Endothelial cell (in vitro differentiated cells): ENCODE data around the gene TBC1D22B. TPM values are rescaled to one million over a fixed set of nuclear protein-coding genes. Genes with fewer than 3 reads are reported as not detected.

Experiments
- DNase-seq: peaks from one replicate; pipeline ENCODE4 v3.0.0; 2021; ENCODE audit warnings: low spot score
- H3K27ac Mint-ChIP-seq: one replicate; pipeline ENCODE4 v1.8.0; 2021; ENCODE audit warnings: mixed read lengths, inconsistent platforms; ENCODE audit not compliant: unreplicated experiment
- H3K27me3 Mint-ChIP-seq: one replicate; pipeline ENCODE4 v1.8.0; 2021; ENCODE audit warnings: mild to moderate bottlenecking, moderate library complexity, mixed read lengths, inconsistent platforms; ENCODE audit not compliant: unreplicated experiment
- H3K36me3 Mint-ChIP-seq: one replicate; pipeline ENCODE4 v1.8.0; 2021; ENCODE audit warnings: mild to moderate bottlenecking, low read depth, mixed read lengths, inconsistent platforms; ENCODE audit not compliant: unreplicated experiment
- H3K4me1 Mint-ChIP-seq: one replicate; pipeline ENCODE4 v1.8.0; 2021; ENCODE audit warnings: mild to moderate bottlenecking, mixed read lengths, inconsistent platforms; ENCODE audit not compliant: unreplicated experiment
- H3K4me3 Mint-ChIP-seq: one replicate; pipeline ENCODE4 v1.8.0; 2021; ENCODE audit warnings: mild to moderate bottlenecking, mixed read lengths, inconsistent platforms; ENCODE audit not compliant: unreplicated experiment
- H3K9me3 Mint-ChIP-seq: one replicate; pipeline ENCODE4 v1.8.0; 2021; ENCODE audit warnings: mixed read lengths, inconsistent platforms; ENCODE audit not compliant: unreplicated experiment
- CTCF ChIP-seq: fragments of 200-600 bp; sonication (generic); IDR thresholded peaks from one replicate; pipeline ENCODE4 v1.5.0; 2021; ENCODE audit warnings: antibody characterized with exemption; ENCODE audit not compliant: unreplicated experiment
- total RNA-seq: library from RNA; stranded (reverse); fragmentation: NEBNext Ultra II Directional; extraction: Animal tissue kit (Norgen Biotek cat#: 25700); gene quantifications from one replicate; pipeline ENCODE4 v1.2.1, GENCODE V29; 2021; ENCODE audit not compliant: unreplicated experiment

Gene TBC1D22B
- total RNA-seq, 1 donor from 2014 or later, result 11.8 TPM

- peaks cover 22% of the 10 kb centered on the region for H3K4me1 Mint-ChIP-seq
- H3K27me3 Mint-ChIP-seq, result no peaks in the 10 kb centered on the region
- H3K36me3 Mint-ChIP-seq, result no peaks in the 10 kb centered on the region
- DNase-seq, result no peak
- H3K9me3 Mint-ChIP-seq, result no peaks in the 10 kb centered on the region
- no peak overlapping the region for H3K4me3 Mint-ChIP-seq
- H3K27ac Mint-ChIP-seq, result no peak overlapping the region
- TF ChIP-seq CTCF, result no peak
Observed at GRCh38 chr6:37362101-37362828, 104.7 kb downstream of the TBC1D22B start.

- DNase-seq, result no peak
- Mint-ChIP-seq H3K4me3 (no peak overlapping the region), H3K27me3 (no peaks in the 10 kb centered on the region), H3K36me3 (peaks cover 14% of the 10 kb centered on the region), H3K27ac (no peak overlapping the region), H3K9me3 (no peaks in the 10 kb centered on the region), H3K4me1 (peaks cover 7% of the 10 kb centered on the region)
- no peak for TF ChIP-seq CTCF
Observed at GRCh38 chr6:37365791-37366190, 108.2 kb downstream of the TBC1D22B start.

DNA sequence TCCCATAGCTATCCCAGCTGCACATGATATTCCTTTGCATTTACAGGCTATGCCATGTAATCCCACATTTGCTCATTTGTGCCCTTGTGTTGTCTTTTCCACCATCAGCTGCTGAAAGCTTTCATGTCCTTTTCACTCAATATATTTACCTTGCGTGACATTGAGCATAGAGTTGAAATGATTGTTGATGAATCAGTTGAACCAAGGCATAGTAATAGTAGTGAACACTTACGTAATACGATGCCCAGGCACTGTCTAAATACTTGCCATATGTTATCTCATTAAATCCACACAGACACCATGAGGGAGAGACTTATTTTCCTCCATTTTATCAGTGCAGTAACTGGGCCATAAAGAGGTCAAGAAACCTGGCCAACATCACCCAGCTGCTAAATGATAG, 109.3 kb downstream of the TBC1D22B start:
- Mint-ChIP-seq H3K36me3 (peaks cover 15% of the 10 kb centered on the region), H3K27me3 (no peaks in the 10 kb centered on the region), H3K27ac (no peak overlapping the region), H3K9me3 (no peaks in the 10 kb centered on the region), H3K4me1 (peaks cover 7% of the 10 kb centered on the region), H3K4me3 (no peak overlapping the region)
- no peak for DNase-seq
- no peak for TF ChIP-seq CTCF

DNA sequence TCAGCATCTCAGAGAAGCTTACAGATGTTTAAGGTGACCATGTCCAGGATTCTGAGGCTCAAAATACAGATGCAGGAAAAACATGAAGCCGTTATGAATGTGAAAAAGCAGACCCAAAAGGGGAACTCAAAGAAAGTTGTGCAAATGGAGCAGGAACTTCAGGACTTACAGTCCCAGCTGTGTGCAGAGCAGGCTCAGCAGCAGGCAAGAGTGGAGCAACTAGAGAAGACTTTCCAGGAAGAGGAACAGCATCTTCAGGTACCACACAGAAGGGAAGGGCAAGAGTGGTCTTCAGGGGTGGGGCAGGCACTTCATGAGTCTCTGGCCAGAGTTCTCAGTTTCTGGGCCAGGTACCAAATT, 111.4 kb downstream of the TBC1D22B start:
- H3K36me3 Mint-ChIP-seq, result peaks cover 15% of the 10 kb centered on the region
- peaks cover 7% of the 10 kb centered on the region for H3K4me1 Mint-ChIP-seq
- no peaks in the 10 kb centered on the region for H3K27me3 Mint-ChIP-seq
- no peak for DNase-seq
- no peak overlapping the region for H3K27ac Mint-ChIP-seq
- no peak overlapping the region for H3K4me3 Mint-ChIP-seq
- no peaks in the 10 kb centered on the region for H3K9me3 Mint-ChIP-seq
- no peak for TF ChIP-seq CTCF

DNA sequence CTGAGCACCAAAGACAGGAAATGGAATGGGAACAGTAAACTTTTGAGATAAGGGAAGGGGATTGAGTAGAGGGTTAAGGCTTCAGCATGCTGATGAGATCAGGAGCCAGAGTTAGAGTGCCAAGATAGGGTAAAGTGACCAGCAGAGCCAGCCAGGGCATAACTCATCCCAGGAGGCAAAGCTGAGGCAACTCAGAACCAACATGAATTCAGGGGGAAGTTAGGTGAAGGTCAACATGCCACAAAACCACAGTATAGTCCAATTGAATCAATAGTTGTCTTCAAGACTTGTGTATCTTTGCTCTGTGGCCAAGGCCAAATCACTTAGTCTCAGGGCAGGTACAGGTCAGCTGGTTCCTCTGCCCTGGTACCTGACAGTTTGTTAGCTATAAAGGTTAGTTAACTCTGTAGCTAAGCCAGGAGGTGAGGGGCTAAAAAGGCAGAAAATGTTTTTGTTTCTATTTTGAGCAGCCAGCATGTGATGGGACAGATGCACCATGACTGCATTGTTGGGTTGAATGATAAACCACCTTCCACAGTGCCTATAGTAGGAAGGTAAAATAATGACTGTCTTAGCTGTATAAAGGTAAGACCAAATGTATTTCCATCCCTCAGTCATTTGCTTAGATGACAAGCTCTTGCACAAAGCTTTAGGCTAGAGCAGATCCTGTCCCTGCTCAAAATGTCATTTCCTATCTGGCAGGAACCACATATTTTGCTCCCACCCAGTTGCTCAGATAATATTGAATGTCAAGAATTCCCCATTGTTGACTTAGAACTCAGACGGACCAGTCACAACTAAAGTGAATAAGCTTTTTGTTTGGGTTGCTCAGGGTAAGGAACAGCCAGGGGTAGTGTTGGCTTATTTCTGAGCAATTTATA, 112.0 kb downstream of the TBC1D22B start:
- Mint-ChIP-seq H3K36me3 (peaks cover 15% of the 10 kb centered on the region), H3K27ac (no peak overlapping the region), H3K27me3 (no peaks in the 10 kb centered on the region), H3K9me3 (no peaks in the 10 kb centered on the region), H3K4me3 (no peak overlapping the region), H3K4me1 (peaks cover 10% of the 10 kb centered on the region)
- DNase-seq, result no peak
- TF ChIP-seq CTCF, result no peak
